ENCODE measurements around the gene OR2T3.
"Not testable (repeated sequence)": the region's sequence is repeated elsewhere in the genome, so short reads cannot be mapped to it uniquely, and the experiment has no call there.

Gene OR2T3

DNA sequence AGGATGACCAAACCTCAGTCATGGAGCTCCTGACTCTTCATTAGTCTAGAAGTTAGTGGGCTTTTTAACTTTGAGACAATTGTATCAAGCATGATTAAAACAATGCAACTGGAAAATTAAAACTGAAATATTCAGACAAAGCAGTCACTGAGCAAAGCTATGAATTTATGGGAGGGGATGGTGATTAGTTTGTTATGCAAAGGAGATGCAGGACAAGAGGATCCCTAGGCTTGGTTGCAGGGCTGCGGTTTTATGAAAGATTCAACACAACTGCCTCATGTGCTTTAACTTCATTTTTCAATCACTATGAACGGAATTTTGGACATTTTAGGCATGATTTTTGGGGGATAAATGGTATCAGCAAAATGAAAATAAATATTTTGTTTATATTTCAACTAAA is 1.0 kb upstream of the OR2T3 start:
- not testable (repeated sequence) for DNase-seq

- DNase-seq = not testable (repeated sequence)
Observed at GRCh38 chr1:248475660-248476059, 2.5 kb downstream of the OR2T3 start.

DNA sequence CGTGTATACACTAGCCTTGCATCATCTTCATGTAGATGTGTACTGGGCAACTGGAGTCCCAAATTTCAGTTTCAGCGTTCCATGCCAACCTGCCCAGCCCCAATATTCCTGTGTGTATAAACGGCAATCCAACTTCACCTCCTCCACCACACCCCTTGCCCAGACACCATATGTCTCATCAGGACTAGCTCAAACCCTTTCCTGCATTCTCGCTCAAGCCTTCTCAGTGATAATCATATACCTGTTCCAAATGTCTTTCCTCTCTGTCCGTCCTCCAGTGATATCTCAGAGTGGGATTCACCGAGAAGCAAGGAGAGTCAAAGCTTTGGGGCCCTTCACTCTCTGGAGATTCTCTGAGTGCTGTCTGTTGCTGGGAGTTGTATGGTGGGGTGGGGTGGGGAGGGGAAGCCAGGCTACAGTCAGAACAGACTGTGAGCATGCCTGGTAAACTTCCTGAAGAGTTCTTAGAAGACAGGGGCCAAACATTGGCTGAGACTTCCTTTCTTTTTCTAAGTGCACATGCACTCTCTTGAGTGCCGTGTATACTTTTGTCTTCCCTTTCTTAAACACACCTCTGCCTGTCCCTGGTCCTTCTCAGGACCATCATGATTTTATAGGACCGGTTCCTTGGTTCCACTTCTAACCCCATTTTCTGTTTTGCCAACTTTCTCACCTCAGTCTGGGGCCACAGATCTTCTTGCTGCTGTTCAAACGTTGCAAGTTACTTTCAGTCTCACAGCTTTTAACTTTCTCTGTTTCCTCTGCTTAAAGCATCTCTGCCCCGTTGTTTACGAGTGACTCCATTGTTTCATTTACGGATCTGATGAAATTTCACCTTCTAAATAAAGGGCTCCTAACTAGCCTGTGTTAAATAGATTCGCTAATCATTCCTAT is 8.8 kb downstream of the OR2T3 start:
- DNase-seq = not testable (repeated sequence)

GRCh38 chr1:248488289-248488688 is 15.1 kb downstream of the OR2T3 start, which contains the start of gene OR2T5:
Gene OR2T5, plus strand, starts transcription at chr1:248488589. Its CDS starts 0 bp downstream, at chr1:248488589.
- not testable (repeated sequence) for DNase-seq

- DNase-seq = not testable (repeated sequence)
Observed at GRCh38 chr1:248496661-248497060, 23.5 kb downstream of the OR2T3 start.

- not testable (repeated sequence) for DNase-seq
Observed at GRCh38 chr1:248500305-248501035, 27.3 kb downstream of the OR2T3 start.

DNA sequence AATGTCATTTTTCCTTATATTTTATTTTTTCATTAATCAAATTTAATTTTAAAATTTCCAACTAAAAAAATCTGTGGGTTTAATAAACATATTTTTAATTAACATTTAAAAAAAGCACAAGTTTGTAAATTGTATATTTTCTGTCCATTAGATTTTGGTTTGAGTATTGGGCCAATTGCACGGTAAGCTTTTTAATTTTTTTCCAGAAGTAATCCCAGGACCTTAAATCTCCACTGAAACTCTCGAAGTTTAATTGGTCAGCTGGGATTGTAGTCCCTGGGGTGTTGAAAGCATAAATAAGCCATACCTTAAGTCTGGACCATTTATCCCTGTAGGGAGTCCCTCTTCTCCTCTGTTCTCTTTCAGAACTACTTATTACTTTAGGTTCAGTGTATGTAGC is 34.6 kb downstream of the OR2T3 start, which contains the start of gene OR2G6:
TSS of gene OR2G6 (plus strand) at position 301 of the 400 bp plus-strand sequence. CDS start 13,574 bp downstream, outside the sequence.
- DNase-seq = not testable (repeated sequence)

- DNase-seq = not testable (repeated sequence)
Observed at GRCh38 chr1:248510217-248510616, 37.1 kb downstream of the OR2T3 start.

DNA sequence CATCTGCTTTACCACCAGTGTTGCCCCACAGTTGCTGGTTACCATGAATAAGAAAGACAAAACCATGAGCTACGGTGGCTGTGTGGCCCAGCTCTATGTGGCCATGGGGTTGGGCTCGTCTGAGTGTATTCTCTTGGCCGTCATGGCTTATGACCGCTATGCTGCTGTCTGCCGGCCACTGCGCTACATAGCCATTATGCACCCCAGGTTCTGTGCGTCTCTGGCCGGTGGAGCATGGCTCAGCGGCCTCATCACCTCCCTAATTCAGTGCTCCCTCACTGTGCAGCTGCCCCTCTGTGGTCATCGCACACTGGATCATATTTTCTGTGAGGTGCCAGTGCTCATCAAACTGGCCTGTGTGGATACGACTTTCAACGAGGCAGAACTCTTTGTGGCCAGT is 48.7 kb downstream of the OR2T3 start:
- no peak for DNase-seq

Measured in stimulated activated CD4-positive, alpha-beta T cell treated with anti-CD3 and anti-CD28 coated beads, Interleukin-12 subunit alpha, Interleukin-12 subunit beta, amount 100 ng/mL, for 4 hours (primary cell).